H9 (cell line): Measurements from ENCODE around the gene C10orf71. TPM values are rescaled to one million over a fixed set of nuclear protein-coding genes. Genes with fewer than 3 reads are reported as not detected.

Source experiments
- DNase-seq: peaks from one replicate; pipeline ENCODE4 v3.0.0-alpha.2; 2017
- H2AFZ ChIP-seq: one replicate; pipeline ENCODE4 v1.6.1; 2013; ENCODE audit warnings: mild to moderate bottlenecking, low read length, control low read depth, moderate library complexity
- H2AK5ac ChIP-seq: 2 replicates; pipeline ENCODE4 v1.6.1; 2013; ENCODE audit warnings: low read length, control low read depth, mixed read lengths; ENCODE audit not compliant: insufficient read length
- H2BK120ac ChIP-seq: one replicate; pipeline ENCODE4 v1.6.1; 2013; ENCODE audit warnings: low read depth, mild to moderate bottlenecking, low read length, control low read depth, inconsistent platforms; ENCODE audit not compliant: poor library complexity, severe bottlenecking
- H2BK12ac ChIP-seq: 2 replicates; pipeline ENCODE4 v1.6.1; 2013; ENCODE audit warnings: low read length, control low read depth, mixed read lengths, low read depth; ENCODE audit not compliant: insufficient read length
- H2BK15ac ChIP-seq: 2 replicates; pipeline ENCODE4 v1.6.1; 2013; ENCODE audit warnings: low read depth, low read length, control low read depth
- H2BK20ac ChIP-seq: one replicate; pipeline ENCODE4 v1.6.1; 2013; ENCODE audit warnings: low read depth, mild to moderate bottlenecking, low read length, control low read depth, inconsistent platforms; ENCODE audit not compliant: poor library complexity, severe bottlenecking
- H2BK5ac ChIP-seq: 2 replicates; pipeline ENCODE4 v1.6.1; 2013; ENCODE audit warnings: low read length, control low read depth, mixed read lengths; ENCODE audit not compliant: insufficient read length
- H3K14ac ChIP-seq: 2 replicates; pipeline ENCODE4 v1.6.1; 2013; ENCODE audit warnings: low read length, control low read depth; ENCODE audit not compliant: insufficient read depth
- H3K18ac ChIP-seq: 2 replicates; pipeline ENCODE4 v1.6.1; 2013; ENCODE audit warnings: low read depth, mild to moderate bottlenecking, mixed read lengths, low read length, control low read depth; ENCODE audit not compliant: insufficient read length
- H3K23ac ChIP-seq: 2 replicates; pipeline ENCODE4 v1.6.1; 2013; ENCODE audit warnings: low read length, control low read depth, mixed read lengths, low read depth; ENCODE audit not compliant: insufficient read length
- H3K23me2 ChIP-seq: 2 replicates; pipeline ENCODE4 v1.6.1; 2013; ENCODE audit warnings: low read depth, mild to moderate bottlenecking, mixed read lengths, low read length, control low read depth; ENCODE audit not compliant: insufficient read length, poor library complexity, severe bottlenecking
- H3K27ac ChIP-seq: 2 replicates; pipeline ENCODE4 v1.5.1; 2013; ENCODE audit warnings: low read length, control low read depth, mixed read lengths, low read depth; ENCODE audit not compliant: insufficient read length
- H3K27me3 ChIP-seq: 2 replicates; pipeline ENCODE4 v1.6.1; 2013; ENCODE audit warnings: low read length, control low read depth, inconsistent platforms; ENCODE audit not compliant: insufficient read depth
- H3K4ac ChIP-seq: 2 replicates; pipeline ENCODE4 v1.6.1; 2013; ENCODE audit warnings: low read depth, mild to moderate bottlenecking, control low read depth, inconsistent platforms, low read length, moderate library complexity
- H3K4me1 ChIP-seq: 2 replicates; pipeline ENCODE4 v1.6.1; 2013; ENCODE audit warnings: low read length, control low read depth, inconsistent platforms; ENCODE audit not compliant: insufficient read depth
- H3K4me2 ChIP-seq: 2 replicates; pipeline ENCODE4 v1.6.1; 2013; ENCODE audit warnings: low read length, control low read depth, mixed read lengths; ENCODE audit not compliant: insufficient read length, insufficient read depth
- H3K56ac ChIP-seq: 2 replicates; pipeline ENCODE4 v1.6.1; 2013; ENCODE audit warnings: low read depth, mild to moderate bottlenecking, mixed read lengths, low read length, control low read depth; ENCODE audit not compliant: insufficient read length
- H3K79me1 ChIP-seq: 2 replicates; pipeline ENCODE4 v1.6.1; 2013; ENCODE audit warnings: low read depth, mild to moderate bottlenecking, moderate library complexity, low read length, control low read depth, inconsistent platforms; ENCODE audit not compliant: insufficient read depth, poor library complexity, severe bottlenecking
- H3K79me2 ChIP-seq: 2 replicates; pipeline ENCODE4 v1.6.1; 2013; ENCODE audit warnings: low read length, control low read depth, inconsistent platforms; ENCODE audit not compliant: insufficient read depth
- H3K9ac ChIP-seq: 2 replicates; pipeline ENCODE4 v1.6.1; 2013; ENCODE audit warnings: low read length, control low read depth, mixed read lengths; ENCODE audit not compliant: insufficient read length; ENCODE audit errors: extremely low read depth
- H3K9me3 ChIP-seq: one replicate; pipeline ENCODE4 v1.6.1; 2013; ENCODE audit warnings: low read depth, low read length, inconsistent platforms; ENCODE audit not compliant: control insufficient read depth
- H3T11ph ChIP-seq: one replicate; pipeline ENCODE4 v1.6.1; 2013; ENCODE audit warnings: mild to moderate bottlenecking, low read length, control low read depth, inconsistent platforms
- H4K20me1 ChIP-seq: one replicate; pipeline ENCODE4 v1.6.1; 2013; ENCODE audit not compliant: control insufficient read depth, insufficient read length, insufficient read depth
- H4K5ac ChIP-seq: 2 replicates; pipeline ENCODE4 v1.6.1; 2013; ENCODE audit warnings: low read depth, mild to moderate bottlenecking, mixed read lengths, low read length, control low read depth; ENCODE audit not compliant: insufficient read length
- H4K8ac ChIP-seq: replicated peaks from 2 replicates; pipeline ENCODE4 v1.6.1; 2013; ENCODE audit warnings: low read length, control low read depth, mixed read lengths, low read depth; ENCODE audit not compliant: insufficient read length
- H4K91ac ChIP-seq: 2 replicates; pipeline ENCODE4 v1.6.1; 2013; ENCODE audit warnings: low read depth, mild to moderate bottlenecking, moderate library complexity, mixed read lengths, low read length, control low read depth; ENCODE audit not compliant: insufficient read length
- H3K27ac Mint-ChIP-seq, 3 experiments: 2 replicates in 2 of 3; 3 replicates in 1 of 3; pipeline ENCODE4 v1.8.0; 2020 to 2021; ENCODE audit warnings: mixed read lengths in 3 of 3, mild to moderate bottlenecking in 1 of 3, moderate library complexity in 1 of 3
- H3K27me3 Mint-ChIP-seq: 2 replicates; pipeline ENCODE4 v1.8.0; 2021; ENCODE audit warnings: low read depth, mild to moderate bottlenecking, moderate library complexity, mixed read lengths
- H3K36me3 Mint-ChIP-seq, 3 experiments: 2 replicates in 2 of 3; 3 replicates in 1 of 3; pipeline ENCODE4 v1.8.0; 2020 to 2021; ENCODE audit warnings: low read depth in 3 of 3, mixed read lengths in 3 of 3; ENCODE audit not compliant: insufficient read depth in 1 of 3
- H3K4me1 Mint-ChIP-seq, 2 experiments: 2 replicates each; pipeline ENCODE4 v1.8.0; 2020; ENCODE audit warnings: mixed read lengths in 2 of 2
- H3K4me3 Mint-ChIP-seq, 2 experiments: 2 replicates in 1 of 2; 3 replicates in 1 of 2; pipeline ENCODE4 v1.8.0; 2020 to 2021; ENCODE audit warnings: mild to moderate bottlenecking in 2 of 2, mixed read lengths in 2 of 2, moderate library complexity in 1 of 2
- H3K9me3 Mint-ChIP-seq, 2 experiments: 2 replicates in 1 of 2; 3 replicates in 1 of 2; pipeline ENCODE4 v1.8.0; 2020; ENCODE audit warnings: mild to moderate bottlenecking in 2 of 2, mixed read lengths in 2 of 2, moderate library complexity in 1 of 2
- CTCF ChIP-seq: fragments of 200-600 bp; sonication (generic); conservative IDR thresholded peaks from 3 replicates; pipeline ENCODE4 v1.8.0; 2021; ENCODE audit warnings: antibody characterized with exemption, mild to moderate bottlenecking
- WGBS: extraction: QIAGEN DNeasy Blood & Tissue Kit; methylation state at CpG from one replicate; pipeline ENCODE4 v1.1.7; 2013; ENCODE audit warnings: missing lambda C conversion rate, low lambda C conversion rate, mixed read lengths; ENCODE audit not compliant: insufficient read length; ENCODE audit errors: extremely low coverage; 5-methylcytosine and 5-hydroxymethylcytosine counted together
- long read RNA-seq: library from polyadenylated mRNA; unstranded; transcript quantifications from one replicate; pipeline ENCODE4 v2.0.0, GENCODE V29; 2020
- total RNA-seq: library from RNA; stranded (reverse); gene quantifications from 2 replicates; pipeline ENCODE4 v1.2.1, GENCODE V29; 2021

Gene C10orf71
- not detected in 2 replicates for total RNA-seq
- long read RNA-seq, result 0 reads

GRCh38 chr10:49298983-49299815 lies at the start of gene C10orf71:
Gene C10orf71 (plus strand): TSS chr10:49299170. CDS start chr10:49322546, 23,376 bp downstream.
- peaks cover 22% of the 10 kb centered on the region for H3K27me3 Mint-ChIP-seq
- Histone ChIP-seq H3K23ac (no peak within 1 kb of the TSS), H3K9me3 (no peaks in the 10 kb centered on the region), H3K4ac (no peak within 1 kb of the TSS), H2BK15ac (no peak within 1 kb of the TSS), H3K4me1 (no peaks in the 10 kb centered on the region; the same call in 1 of the 2 replicates), H4K20me1 (no peaks in the 10 kb centered on the region), H4K91ac (no peak within 1 kb of the TSS), H3K79me1 (no peaks in the 10 kb centered on the region), H2AK5ac (no peak within 1 kb of the TSS), H3K27me3 (no peaks in the 10 kb centered on the region), H3K27ac (no peak within 1 kb of the TSS), H2BK120ac (no peak within 1 kb of the TSS), H3K79me2 (no peaks in the 10 kb centered on the region), H2BK5ac (no peak within 1 kb of the TSS), H2BK12ac (no peak within 1 kb of the TSS), H4K8ac (no peak within 1 kb of the TSS), H3K56ac (no peak within 1 kb of the TSS), H4K5ac (no peak within 1 kb of the TSS), H3K23me2 (no peaks in the 10 kb centered on the region), H3K18ac (no peak within 1 kb of the TSS), H2AFZ (no peak within 1 kb of the TSS), H3T11ph (no peak within 1 kb of the TSS), H3K9ac (no peak within 1 kb of the TSS), H3K14ac (no peak within 1 kb of the TSS; the same call in 1 of the 2 replicates), H2BK20ac (no peak within 1 kb of the TSS), H3K4me2 (no peak within 1 kb of the TSS)
- peaks cover 37 to 41% of the 10 kb centered on the region in 2 experiments for H3K4me1 Mint-ChIP-seq
- no peaks in the 10 kb centered on the region for H3K9me3 Mint-ChIP-seq
- 0 out of 7 replicates have a peak within 1 kb of the TSS, but pooled peaks of 1 of the 3 experiments have one; percentile 77 for H3K27ac Mint-ChIP-seq
- no peaks in the 10 kb centered on the region; a peak in 2 of 7 replicates for H3K36me3 Mint-ChIP-seq
- no CpG with 5 or more reads among the region's 27 CpGs for WGBS
- H3K4me3 Mint-ChIP-seq, result no peak within 1 kb of the TSS
- DNase-seq, result no peak
- TF ChIP-seq CTCF, result no peak
